Lung (tissue), 12 donors: ENCODE measurements around the gene DNPEP. TPM values are rescaled to one million over a fixed set of nuclear protein-coding genes. Genes with fewer than 3 reads are reported as not detected.

Source experiments
- ATAC-seq: fragments of 200-7000 bp; cut with Tn5 transposase; one replicate; pipeline ENCODE4 v1.9.1; 2020; ENCODE audit warnings: moderate number of reproducible peaks; ENCODE audit not compliant: insufficient read depth, low FRiP score
- DNase-seq, 3 donors: peaks; one replicate each; pipeline ENCODE4 v3.0.0-alpha.2; 2013 to 2017
- H3K27ac ChIP-seq, 2 donors: one replicate each; pipeline ENCODE4 v1.5.1; 2013; ENCODE audit warnings: mild to moderate bottlenecking in 2 of 2, moderate library complexity in 2 of 2, control low read depth in 1 of 2, inconsistent platforms in 1 of 2, low read depth in 1 of 2, low read length in 1 of 2
- H3K27me3 ChIP-seq, 3 donors: one replicate each; pipeline ENCODE4 v1.5.1; 2013; ENCODE audit warnings: low read length in 2 of 3; ENCODE audit not compliant: control insufficient read depth in 3 of 3, insufficient read depth in 3 of 3
- H3K36me3 ChIP-seq, 4 donors: one replicate each; pipeline ENCODE4 v1.5.1; 2013; ENCODE audit warnings: low read length in 4 of 4, mild to moderate bottlenecking in 1 of 4, moderate library complexity in 1 of 4; ENCODE audit not compliant: control insufficient read depth in 4 of 4, insufficient read depth in 4 of 4
- H3K4me1 ChIP-seq, 5 donors: one replicate each; pipeline ENCODE4 v1.5.1; 2013; ENCODE audit warnings: low read length in 5 of 5, mild to moderate bottlenecking in 2 of 5, moderate library complexity in 1 of 5; ENCODE audit not compliant: control insufficient read depth in 5 of 5, insufficient read depth in 5 of 5
- H3K4me3 ChIP-seq: one replicate; pipeline ENCODE4 v1.5.1; 2013; ENCODE audit warnings: mild to moderate bottlenecking, control low read depth, moderate library complexity
- H3K9ac ChIP-seq, 2 donors: one replicate each; pipeline ENCODE4 v1.5.1; 2013; ENCODE audit warnings: low read length in 2 of 2, control low read depth in 1 of 2; ENCODE audit not compliant: insufficient read depth in 1 of 2
- H3K9me3 ChIP-seq, 4 donors: one replicate each; pipeline ENCODE4 v1.5.1; 2013; ENCODE audit warnings: low read length in 3 of 4, mild to moderate bottlenecking in 1 of 4, moderate library complexity in 1 of 4; ENCODE audit not compliant: control insufficient read depth in 4 of 4, insufficient read depth in 3 of 4
- CTCF ChIP-seq: IDR thresholded peaks from 2 replicates; pipeline ENCODE4 v1.5.1; 2012; ENCODE audit warnings: mild to moderate bottlenecking; ENCODE audit errors: control extremely low read depth, extremely low read depth
- whole genome bisulfite sequencing, 2 donors: extraction: QIAGEN DNeasy Blood & Tissue Kit; methylation state at CpG; one replicate each; pipeline ENCODE4 v1.1.7; 2013; 5-methylcytosine and 5-hydroxymethylcytosine counted together
- polyA plus RNA-seq, 2 donors: library from polyadenylated mRNA; stranded (reverse); fragments of 200-250 nt; gene quantifications; one replicate each; pipeline ENCODE4 v1.2.1, GENCODE V29; 2013
- total RNA-seq, 2 donors: library from RNA; depleted of rRNA in 1 of 2; stranded (reverse); fragments of >200 nt in 1 of 2; gene quantifications; one replicate each; pipeline ENCODE4 v1.2.1, GENCODE V29; 2014 to 2021
- donor health status: control.
- donor health status: control.
- donor health status: Bipolar disorder and iron deficiency.
- donor health status: healthy.
- donor health status: DM: yes; HTN: yes; CAD: no.

The DNPEP gene
- total and polyA plus RNA-seq, 4 donors = 73.7 to 89.7 (median 80.8) TPM

DNA sequence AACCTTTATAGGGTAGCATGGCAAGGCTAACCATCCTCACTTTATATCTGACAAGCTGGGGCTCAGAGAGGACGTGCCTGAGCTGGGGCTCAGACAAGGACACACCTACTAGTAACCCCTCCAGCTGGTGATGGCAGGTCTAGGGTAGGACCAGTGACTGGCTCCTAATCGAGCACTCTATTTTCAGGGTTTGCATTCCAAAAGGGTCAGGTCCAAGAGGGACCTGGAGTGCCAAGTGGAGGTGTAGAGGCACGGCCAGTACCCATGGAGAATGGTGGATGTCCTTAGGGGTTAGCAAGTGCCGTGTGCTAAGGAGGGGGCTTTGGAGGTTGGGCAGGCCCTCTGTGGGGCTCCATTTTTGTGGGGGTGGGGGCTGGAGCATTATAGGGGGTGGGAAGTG lies 29.2 kb upstream of the DNPEP start:
- H3K9me3 ChIP-seq = no peaks in the 10 kb centered on the region
- ATAC-seq (no peak), DNase-seq (no peak)
- no peak overlapping the region for H3K4me3 ChIP-seq
- WGBS, 2 donors = 81 to 96% methylated on average over 4 of the region's 4 CpGs
- peaks cover 0 to 19% (median 0%) of the 10 kb centered on the region in 3 donors for H3K27me3 ChIP-seq
- H3K27ac ChIP-seq = peak overlapping the region in 1 of 2 donors; percentile 86
- no peaks in the 10 kb centered on the region for H3K36me3 ChIP-seq
- no peak overlapping the region for H3K9ac ChIP-seq
- no peak for TF ChIP-seq CTCF
- peaks cover 0 to 12% (median 9%) of the 10 kb centered on the region in 5 donors for H3K4me1 ChIP-seq

DNA sequence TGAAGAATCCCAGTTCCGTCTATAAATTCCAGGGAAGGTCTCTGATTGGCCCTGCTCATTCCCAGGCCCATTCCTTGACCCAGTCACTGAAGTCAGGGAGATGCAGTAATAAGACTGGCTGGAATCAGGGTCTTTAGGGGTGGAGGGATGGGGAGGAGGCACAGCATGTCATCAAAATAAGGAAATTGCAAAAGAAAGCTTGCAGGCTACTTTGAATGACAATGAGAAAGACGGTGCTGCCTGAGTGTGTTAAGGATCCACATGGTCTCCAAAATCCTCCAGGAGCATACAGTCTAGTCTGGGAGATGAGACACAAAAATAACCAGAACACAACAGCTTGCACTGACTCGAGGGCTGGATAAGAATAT lies 28.5 kb upstream of the DNPEP start:
- peaks cover 0 to 19% (median 0%) of the 10 kb centered on the region in 3 donors for H3K27me3 ChIP-seq
- no peak for TF ChIP-seq CTCF

GRCh38 chr2:219415580-219416234 lies 28.0 kb upstream of the DNPEP start:
- WGBS, 2 donors = 59 to 65% methylated on average over 5 of the region's 5 CpGs
- ATAC-seq = no peak
- DNase-seq = no peak
- H3K4me1 ChIP-seq = peaks cover 0 to 12% (median 9%) of the 10 kb centered on the region in 5 donors
- TF ChIP-seq CTCF = no peak
- no peak overlapping the region for H3K9ac ChIP-seq
- H3K36me3 ChIP-seq = no peaks in the 10 kb centered on the region
- peaks cover 0 to 19% (median 0%) of the 10 kb centered on the region in 3 donors for H3K27me3 ChIP-seq
- H3K4me3 ChIP-seq = no peak overlapping the region
- H3K27ac ChIP-seq = peak overlapping the region in 1 of 2 donors; percentile 86
- peaks cover 0 to 3% (median 0%) of the 10 kb centered on the region in 4 donors for H3K9me3 ChIP-seq

More for the DNA sequence above, 28.5 kb upstream of the DNPEP start:
- H3K36me3 ChIP-seq = no peaks in the 10 kb centered on the region
- peaks cover 0 to 12% (median 9%) of the 10 kb centered on the region in 5 donors for H3K4me1 ChIP-seq
- H3K4me3 ChIP-seq = no peak overlapping the region
- peaks cover 0 to 3% (median 0%) of the 10 kb centered on the region in 4 donors for H3K9me3 ChIP-seq
- DNase-seq = no peak
- peak overlapping the region in 1 of 2 donors; percentile 86 for H3K27ac ChIP-seq
- 44 to 56% methylated on average over 3 of the region's 3 CpGs for WGBS, 2 donors
- H3K9ac ChIP-seq = no peak overlapping the region
- no peak for ATAC-seq

GRCh38 chr2:219414857-219415256 lies 27.1 kb upstream of the DNPEP start:
- no peak for ATAC-seq
- Histone ChIP-seq H3K36me3 (no peaks in the 10 kb centered on the region), H3K27ac (no peak overlapping the region), H3K27me3 (peaks cover 0 to 14% (median 0%) of the 10 kb centered on the region in 3 donors), H3K4me1 (peaks cover 0 to 12% (median 9%) of the 10 kb centered on the region in 5 donors), H3K4me3 (no peak overlapping the region), H3K9me3 (peaks cover 0 to 3% (median 0%) of the 10 kb centered on the region in 4 donors), H3K9ac (no peak overlapping the region)
- TF ChIP-seq CTCF = no peak
- WGBS, 2 donors = 64 to 76% methylated on average over 4 of the region's 4 CpGs
- DNase-seq = no peak
